Adipose tissue (tissue), 3 donors: ENCODE data around the gene RILPL1. TPM values are rescaled to one million over a fixed set of nuclear protein-coding genes. Genes with fewer than 3 reads are reported as not detected.
"Not testable (repeated sequence)": the region's sequence is repeated elsewhere in the genome, so short reads cannot be mapped to it uniquely, and the experiment has no call there.

Experiments
- H3K27ac ChIP-seq: one replicate; pipeline ENCODE4 v1.5.1; 2013; ENCODE audit warnings: low read depth, low read length
- WGBS, 3 donors: extraction: QIAGEN DNeasy Blood & Tissue Kit; methylation state at CpG; one replicate each; pipeline ENCODE4 v1.1.7; 2013; 5-methylcytosine and 5-hydroxymethylcytosine counted together
- polyA plus RNA-seq, 3 donors: library from polyadenylated mRNA; stranded (reverse); fragments of 200-250 nt; gene quantifications; one replicate each; pipeline ENCODE4 v1.2.3, GENCODE V29; 2013
- donor health status: healthy with polysubstance abuse.
- donor health status: Bipolar disorder and iron deficiency.
- donor health status: healthy.

Gene RILPL1
- polyA plus RNA-seq, 3 donors, result 3.4 to 10.7 (median 9.0) TPM

GRCh38 chr12:123446333-123446713, 87.2 kb downstream of the RILPL1 start:
- H3K27ac ChIP-seq, result no peak overlapping the region
- 50 to 56% (median 52%) methylated on average over 4 of the region's 4 CpGs for WGBS, 3 donors

DNA sequence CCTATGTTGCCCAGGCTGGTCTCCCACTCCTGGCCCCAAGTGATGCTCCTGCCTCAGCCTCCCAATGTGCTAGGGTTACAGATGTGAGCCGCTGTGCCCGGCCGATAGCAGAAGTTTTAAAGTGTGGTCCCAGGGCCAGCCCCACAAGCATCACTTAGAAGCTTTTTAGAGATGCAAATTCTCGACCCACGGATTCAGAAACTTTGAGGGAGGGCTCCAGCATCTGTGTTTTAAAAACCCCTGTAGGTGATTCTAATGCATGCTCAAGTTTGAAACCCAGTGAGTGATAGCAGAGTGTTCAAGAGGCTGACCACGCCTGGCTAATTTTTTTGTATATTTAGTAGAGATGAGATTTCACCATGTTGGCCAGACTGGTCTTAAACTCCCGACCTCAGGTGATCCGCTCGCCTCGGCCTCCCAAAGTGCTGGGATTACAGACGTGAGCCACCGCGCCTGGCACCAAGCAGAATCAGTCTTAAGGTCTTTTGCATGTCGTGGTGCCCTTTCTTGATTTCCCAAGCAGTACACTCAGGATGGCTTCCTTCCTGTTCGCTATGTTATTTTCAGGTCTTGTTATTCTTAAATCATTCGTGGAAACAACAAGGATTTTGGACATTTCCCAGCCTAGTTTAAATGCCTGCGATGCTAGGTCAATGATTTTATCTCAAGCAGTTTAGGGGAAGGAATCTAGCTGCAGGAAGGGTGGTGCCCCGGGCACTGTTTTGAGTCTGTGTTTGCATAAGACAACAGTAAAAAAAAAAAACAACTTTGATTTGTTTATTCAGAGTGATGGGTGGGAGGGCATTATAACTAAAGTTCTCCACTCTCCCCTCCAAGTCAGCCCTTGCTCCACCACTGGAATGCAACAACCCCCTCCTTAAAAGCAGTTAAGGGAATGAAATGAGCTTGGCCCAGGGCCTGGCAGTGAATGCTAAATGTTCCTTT, 87.9 kb downstream of the RILPL1 start:
- 36 to 51% (median 37%) methylated on average over 18 of the region's 18 CpGs for WGBS, 3 donors
- H3K27ac ChIP-seq, result no peak overlapping the region

DNA sequence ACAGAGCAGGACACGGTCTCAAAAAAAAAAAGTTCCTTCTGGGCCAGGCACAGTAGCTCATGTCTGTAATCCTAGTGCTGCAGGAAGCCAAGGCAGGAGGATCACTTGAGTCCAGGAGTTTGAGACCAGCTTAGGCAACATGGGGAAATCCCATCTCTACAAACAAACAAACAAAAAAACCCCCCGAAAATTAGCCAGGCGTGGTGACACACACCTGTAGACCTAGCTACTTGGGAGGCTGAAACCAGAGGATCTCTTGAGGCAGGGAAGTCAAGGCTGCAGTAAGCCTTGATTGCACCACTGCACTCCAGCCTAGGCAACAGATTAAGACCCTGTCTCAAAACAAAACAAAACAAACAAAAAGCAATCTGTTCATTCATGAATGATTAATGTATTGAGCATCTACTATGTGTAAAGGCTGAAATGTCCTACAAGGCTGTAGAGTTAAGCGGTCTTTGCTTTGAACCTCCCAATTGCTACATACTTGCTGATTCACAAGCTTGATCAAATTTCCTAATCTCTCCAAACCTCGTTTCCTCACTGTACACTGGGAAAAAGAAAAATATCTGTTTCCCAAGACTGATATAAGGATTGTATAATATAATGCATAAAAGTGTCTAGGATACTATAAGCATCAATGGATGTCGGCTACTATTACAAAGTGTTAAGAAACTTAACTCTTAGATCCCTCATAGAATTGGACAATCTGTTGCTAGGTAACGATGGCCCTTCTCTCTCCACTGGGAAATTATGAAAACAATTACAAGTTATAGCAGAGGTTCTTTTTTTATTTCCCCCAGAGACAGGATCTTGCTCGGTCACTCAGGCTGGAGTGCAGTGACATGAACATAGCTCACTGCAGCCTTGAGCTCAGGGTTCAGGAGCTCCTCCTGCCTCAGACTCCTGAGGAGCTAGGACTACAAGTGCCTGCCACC, 89.2 kb downstream of the RILPL1 start:
- WGBS, 3 donors, result 50 to 83% (median 51%) methylated on average over 8 of the region's 8 CpGs
- H3K27ac ChIP-seq, result no peak overlapping the region

DNA sequence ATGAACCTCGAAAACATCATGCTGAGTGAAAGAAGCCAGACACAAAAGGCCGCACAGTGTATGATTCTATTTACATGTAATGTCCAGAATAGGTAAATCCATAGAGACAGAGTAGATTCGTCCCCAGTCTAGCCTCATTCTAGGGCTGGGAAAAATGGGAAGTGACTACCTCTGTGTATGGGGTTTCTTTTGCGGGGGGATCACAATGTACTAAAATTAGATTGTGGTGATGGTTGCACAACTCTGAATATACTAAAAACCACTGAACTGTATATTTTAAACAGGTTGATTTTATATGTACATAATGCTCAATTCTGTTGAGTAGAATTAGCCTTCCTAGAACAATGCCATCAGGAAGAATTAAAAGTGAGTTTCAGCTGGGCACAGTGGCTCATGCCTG, 90.7 kb downstream of the RILPL1 start:
- H3K27ac ChIP-seq, result no peak overlapping the region
- WGBS, 3 donors, result 66 to 88% (median 72%) methylated on average over 3 to 4 of the region's 4 CpGs

DNA sequence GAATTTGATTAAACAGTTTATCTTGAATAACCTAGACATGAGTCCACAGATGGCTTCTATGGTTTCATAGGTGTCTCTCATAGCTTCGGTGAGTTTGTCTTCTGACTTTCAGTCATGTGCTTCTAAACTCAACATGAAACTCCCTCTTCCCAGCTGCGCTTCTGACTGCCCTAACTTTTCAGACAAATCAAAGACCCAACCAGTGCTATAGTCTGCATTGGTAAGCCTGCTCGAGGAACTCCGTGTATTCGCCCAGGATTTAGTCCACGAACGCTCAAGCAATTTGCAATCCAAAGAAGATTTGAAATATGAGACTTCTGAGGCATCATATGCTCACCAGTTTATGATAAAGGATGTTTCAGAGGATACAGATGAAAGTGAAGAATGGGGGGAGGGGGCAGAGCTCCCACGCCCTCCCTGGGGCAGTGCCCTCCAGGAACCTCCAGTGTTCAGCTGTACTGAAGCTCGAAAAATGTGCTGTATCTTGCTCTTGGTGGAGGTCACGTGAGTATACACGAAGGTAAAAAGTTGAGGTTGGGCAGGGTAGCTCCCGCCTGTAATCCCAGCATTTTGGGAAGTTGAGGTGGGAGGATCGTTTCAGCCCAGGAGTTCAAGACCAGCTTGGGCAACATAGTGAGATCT, 91.9 kb downstream of the RILPL1 start:
- no peak overlapping the region for H3K27ac ChIP-seq
- 85 to 90% (median 89%) methylated on average over 13 of the region's 13 CpGs for WGBS, 3 donors

GRCh38 chr12:123436017-123436964, 97.2 kb downstream of the RILPL1 start, which contains the start of gene RILPL2:
Gene RILPL2, minus strand, starts transcription at chr12:123436684. Its CDS starts 264 bp downstream, at chr12:123436420.
- peak within 1 kb of the TSS; percentile 81 for H3K27ac ChIP-seq
- WGBS, 3 donors, result 0 to 1% (median 0%) methylated on average over 67 to 69 of the region's 69 CpGs

- WGBS, 3 donors, result 31 to 54% (median 31%) methylated on average over 4 to 5 of the region's 5 CpGs
- H3K27ac ChIP-seq, result no peak overlapping the region
Observed at GRCh38 chr12:123435636-123436016, 97.9 kb downstream of the RILPL1 start.

GRCh38 chr12:123433615-123434014, 99.9 kb downstream of the RILPL1 start:
- no peak overlapping the region for H3K27ac ChIP-seq
- 88 to 98% (median 95%) methylated on average over 6 of the region's 6 CpGs for WGBS, 3 donors

GRCh38 chr12:123431951-123432817, 101.3 kb downstream of the RILPL1 start:
- not testable (repeated sequence) for H3K27ac ChIP-seq

GRCh38 chr12:123429101-123429500, 104.4 kb downstream of the RILPL1 start:
- not testable (repeated sequence) for H3K27ac ChIP-seq
- WGBS, 3 donors, result 92 to 99% (median 96%) methylated on average over 8 of the region's 8 CpGs

More at GRCh38 chr12:123431951-123432817, 101.3 kb downstream of the RILPL1 start:
- 55 to 78% (median 62%) methylated on average over 15 of the region's 15 CpGs for WGBS, 3 donors

GRCh38 chr12:123428591-123428990, 104.9 kb downstream of the RILPL1 start:
- H3K27ac ChIP-seq, result no peak overlapping the region
- WGBS, 3 donors, result 77 to 90% (median 84%) methylated on average over 6 of the region's 6 CpGs

DNA sequence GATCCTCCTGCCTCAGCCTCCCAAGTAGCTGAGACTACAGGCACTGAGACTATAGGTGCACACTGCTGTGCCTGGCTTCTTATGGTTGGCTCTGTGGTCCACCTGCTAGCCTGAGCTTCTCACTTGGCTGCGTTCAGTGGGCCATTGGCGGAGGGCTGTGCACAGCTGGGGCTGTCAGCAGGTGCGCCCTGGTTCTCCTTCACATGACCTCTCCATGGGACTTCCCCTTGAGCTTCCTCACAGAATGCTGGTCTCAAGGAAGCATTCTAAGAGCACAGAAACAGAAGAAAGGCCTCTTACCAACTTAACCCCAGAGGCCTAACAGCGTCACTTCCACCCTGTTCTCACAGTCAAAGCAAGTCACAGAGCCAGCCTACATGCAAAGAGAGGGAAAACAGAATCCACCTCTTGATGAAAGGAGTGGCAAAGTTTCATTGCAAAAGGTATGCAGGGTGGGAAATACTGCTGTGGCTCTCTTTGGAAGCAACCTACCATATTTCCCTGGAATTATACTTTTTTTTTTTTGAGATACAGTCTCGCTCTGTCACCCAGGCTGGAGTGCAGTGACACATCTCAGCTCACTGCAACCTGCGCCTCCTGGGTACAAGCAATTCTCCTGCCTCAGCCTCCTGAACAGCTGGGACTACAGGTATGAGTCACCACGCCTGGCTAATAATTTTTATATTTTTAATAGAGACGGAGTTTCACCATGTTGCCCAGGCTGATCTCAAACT, 106.3 kb downstream of the RILPL1 start:
- no peak overlapping the region for H3K27ac ChIP-seq
- WGBS, 3 donors, result 92 to 94% (median 93%) methylated on average over 8 of the region's 8 CpGs

DNA sequence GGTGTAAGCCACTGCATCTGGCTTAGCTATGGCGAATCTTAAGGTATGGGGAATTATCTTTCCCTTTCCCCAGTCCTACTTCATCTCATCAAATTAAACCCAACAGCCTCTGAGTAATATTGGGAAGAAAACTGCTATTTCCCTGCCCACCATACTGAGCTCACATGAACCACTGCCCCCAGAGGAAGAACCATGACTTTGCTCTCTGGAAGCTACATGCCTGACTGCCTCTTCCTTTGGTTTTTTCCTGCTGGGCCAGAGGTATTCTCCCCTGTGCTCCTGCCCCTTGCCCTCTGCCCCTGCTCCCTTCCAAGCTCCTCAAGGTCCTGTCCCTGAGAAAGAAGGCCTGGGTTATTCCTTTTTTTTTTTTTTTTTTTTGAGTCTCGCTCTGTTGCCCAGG, 112.2 kb downstream of the RILPL1 start:
- H3K27ac ChIP-seq, result no peak overlapping the region
- WGBS, 3 donors, result 94 to 98% (median 95%) methylated on average over 1 to 2 of the region's 2 CpGs
